GM12872 (cell line): ENCODE data around the gene SERINC2.

Source experiments
- CTCF ChIP-seq: IDR thresholded peaks from 3 replicates; pipeline ENCODE4 v1.5.1; 2011; ENCODE audit warnings: low read depth, mild to moderate bottlenecking, low read length, moderate library complexity; ENCODE audit not compliant: insufficient read depth

Gene SERINC2

GRCh38 chr1:31372051-31372450, 41.0 kb upstream of the SERINC2 start:
- no peak for TF ChIP-seq CTCF

GRCh38 chr1:31372751-31373055, 40.3 kb upstream of the SERINC2 start:
- no peak for TF ChIP-seq CTCF

DNA sequence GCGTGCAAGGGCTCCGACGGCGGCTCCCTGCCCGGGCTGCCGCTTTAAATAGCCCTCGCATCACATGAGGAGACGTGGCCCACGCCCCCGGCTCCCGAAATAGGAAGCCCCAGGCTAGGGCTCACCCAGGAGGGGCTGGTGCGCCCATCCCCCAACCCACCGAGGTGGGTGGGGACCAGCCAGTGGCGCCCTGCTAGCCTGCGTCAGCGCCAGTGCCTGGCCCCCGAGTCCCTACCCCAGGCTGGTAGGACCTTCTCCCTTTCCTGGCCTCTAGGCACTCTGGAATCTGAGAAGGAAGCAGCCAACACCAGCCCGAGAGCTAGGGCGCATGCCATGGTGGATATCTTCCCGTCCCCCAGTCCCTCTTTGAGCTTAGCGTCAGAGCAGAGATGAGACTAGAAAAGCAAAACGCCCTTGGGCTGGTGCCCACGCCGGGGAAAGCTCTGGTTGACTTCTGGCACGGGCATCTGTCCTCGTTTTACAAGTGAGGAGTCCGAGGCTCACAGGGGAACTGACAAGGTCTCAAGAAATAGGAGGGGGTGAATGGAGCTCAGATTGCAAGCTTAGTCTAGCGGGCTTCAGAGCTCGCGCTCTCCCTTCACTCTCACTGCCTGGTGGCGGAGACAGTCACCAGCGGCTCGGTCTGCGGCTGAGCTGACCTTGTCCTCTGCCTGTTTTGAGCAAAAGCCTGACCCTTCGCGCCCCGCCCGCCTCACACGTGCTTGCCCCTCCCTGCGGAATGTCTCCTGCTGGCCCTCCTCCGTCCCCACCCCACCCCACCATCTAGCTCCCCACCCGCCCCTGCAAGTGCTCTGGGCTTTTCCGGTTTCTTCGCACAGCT, 39.7 kb upstream of the SERINC2 start, which contains the start of gene FABP3:
Gene FABP3, minus strand, starts transcription at position 21 of the 841 bp plus-strand sequence. CDS start 62 bp downstream, outside the sequence.
- TF ChIP-seq CTCF = no peak

DNA sequence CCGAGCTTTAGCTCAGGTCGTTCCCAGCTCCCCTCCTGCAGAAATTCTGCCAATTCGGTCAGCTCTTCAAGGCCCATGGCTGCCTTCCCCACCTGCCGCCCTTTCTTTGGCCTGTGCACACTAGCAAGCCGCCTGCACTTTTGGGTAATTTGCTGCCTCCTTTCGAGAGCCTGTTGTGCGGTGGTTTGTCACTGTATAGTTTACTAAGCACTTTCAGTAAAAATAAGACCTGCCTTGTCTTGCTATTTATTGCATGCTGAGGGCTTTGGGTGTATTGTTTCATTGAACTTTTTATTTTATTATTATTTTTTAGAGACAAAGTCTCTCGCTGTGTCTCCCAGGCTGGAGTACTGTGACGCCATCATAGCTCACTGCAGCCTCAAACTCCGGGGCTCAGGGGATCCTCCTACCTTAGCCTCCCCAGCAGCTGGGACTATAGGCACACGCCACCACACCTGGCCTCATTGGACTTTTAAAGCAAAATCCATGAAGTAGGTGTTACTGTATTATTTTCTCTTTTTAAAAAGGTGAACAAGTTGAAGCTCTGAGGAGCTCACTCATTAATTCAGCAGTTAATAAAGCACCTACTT, 39.0 kb upstream of the SERINC2 start:
- TF ChIP-seq CTCF = no peak

DNA sequence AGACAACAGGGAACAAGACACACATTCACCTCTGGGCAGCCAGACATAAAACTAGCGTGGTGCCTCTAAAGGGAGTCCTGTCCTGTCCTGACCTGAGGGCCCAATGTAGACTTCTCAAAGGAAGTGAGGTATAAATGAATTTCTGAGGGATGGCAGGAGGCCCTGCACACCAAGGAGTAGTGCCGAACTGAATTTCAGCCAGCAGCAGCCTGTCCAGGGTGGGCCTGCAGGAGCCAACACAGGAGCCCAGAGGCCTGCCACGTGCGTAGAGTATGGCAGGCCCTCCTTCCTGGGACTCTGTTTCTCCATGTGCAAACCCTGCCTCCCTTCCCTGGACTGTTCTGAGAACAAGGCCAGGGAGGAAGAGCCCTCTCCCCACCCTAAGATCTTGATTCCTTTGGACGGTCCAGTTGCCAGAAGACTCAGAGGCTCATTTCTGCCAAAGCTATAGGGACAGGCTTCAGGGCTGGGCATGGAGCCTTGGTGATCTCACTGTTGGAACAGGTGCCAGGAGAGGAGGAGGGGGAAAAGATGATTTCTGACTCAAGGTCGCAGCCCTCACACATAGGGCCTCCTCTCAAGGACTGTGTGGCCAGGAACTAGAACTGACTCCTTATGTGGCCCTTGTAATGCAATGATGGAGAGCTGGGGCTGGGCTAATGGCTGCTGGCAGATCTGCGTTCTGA, 38.4 kb upstream of the SERINC2 start:
- TF ChIP-seq CTCF = no peak

- no peak for TF ChIP-seq CTCF
Observed at GRCh38 chr1:31376375-31377134, 36.5 kb upstream of the SERINC2 start.
